HEK293 (cell line): ENCODE data around the gene MOB1A.
"Not testable (repeated sequence)": the region's sequence is repeated elsewhere in the genome, so short reads cannot be mapped to it uniquely, and the experiment has no call there.

ENCODE experiments used
- CTCF ChIA-PET: fragments of 350-600 bp; formaldehyde crosslinking; extraction: SDS; loops from one replicate; lab custom pipeline; 2021; ENCODE audit warnings: antibody characterized with exemption; lab: Yijun Ruan, JAX
- POLR2A ChIA-PET: fragments of 300-600 bp; formaldehyde crosslinking; extraction: SDS; loops from one replicate; lab custom pipeline; 2020; ENCODE audit warnings: antibody characterized with exemption, inconsistent platforms; lab: Yijun Ruan, JAX
- H3K27ac ChIP-seq: fragments of 200-500 bp; sonication (Bioruptor generic); 2 replicates; pipeline ENCODE4 v1.5.1; 2014; ENCODE audit warnings: low read depth, low read length, control low read depth, inconsistent platforms; ENCODE audit errors: extremely low read depth
- H3K36me3 ChIP-seq, 2 experiments: fragments of 200-500 bp in 1 of 2; sonication (Bioruptor generic) in 1 of 2; 1 replicate in 1 of 2; 2 replicates in 1 of 2; pipeline ENCODE4 v1.5.1; 2014 to 2017; ENCODE audit warnings: inconsistent platforms in 2 of 2, low read length in 2 of 2; ENCODE audit not compliant: control insufficient read depth in 2 of 2, insufficient read depth in 1 of 2
- H3K4me1 ChIP-seq: fragments of 200-500 bp; sonication (Bioruptor generic); 2 replicates; pipeline ENCODE4 v1.5.1; 2014; ENCODE audit warnings: mild to moderate bottlenecking, low read length, inconsistent platforms; ENCODE audit not compliant: control insufficient read depth, insufficient read depth
- H3K4me3 ChIP-seq: 2 replicates; pipeline ENCODE4 v1.5.1; 2011; ENCODE audit warnings: low read depth, mild to moderate bottlenecking, control low read depth, low read length, moderate library complexity
- H3K9me3 ChIP-seq: fragments of 200-500 bp; sonication (Bioruptor generic); 2 replicates; pipeline ENCODE4 v1.5.1; 2014; ENCODE audit warnings: low read depth, low read length, inconsistent platforms; ENCODE audit not compliant: control insufficient read depth, insufficient read depth
- MZF1 ChIP-seq: fragments of 450-650 bp; formaldehyde crosslinking; IDR thresholded peaks from 2 replicates; pipeline ENCODE4 v1.5.1; 2017; ENCODE audit warnings: missing biosample characterization, missing genetic modification characterization, borderline replicate concordance
- OVOL3 ChIP-seq: fragments of 450-650 bp; formaldehyde crosslinking; IDR thresholded peaks from 2 replicates; pipeline ENCODE4 v1.5.1; 2016; ENCODE audit warnings: missing biosample characterization, missing genetic modification characterization
- SCRT2 ChIP-seq: fragments of 450-650 bp; formaldehyde crosslinking; IDR thresholded peaks from 2 replicates; pipeline ENCODE4 v1.5.1; 2016; ENCODE audit warnings: missing biosample characterization, missing genetic modification characterization
- SP7 ChIP-seq: fragments of 450-650 bp; formaldehyde crosslinking; IDR thresholded peaks from 2 replicates; pipeline ENCODE4 v1.5.1; 2016; ENCODE audit warnings: missing biosample characterization, missing genetic modification characterization
- TRIM28 ChIP-seq: IDR thresholded peaks from 2 replicates; pipeline ENCODE4 v1.6.1; 2011; ENCODE audit warnings: low read length, control low read depth, borderline replicate concordance
- ZBTB21 ChIP-seq: fragments of 450-650 bp; formaldehyde crosslinking; IDR thresholded peaks from 2 replicates; pipeline ENCODE4 v1.5.1; 2017; ENCODE audit warnings: missing biosample characterization, missing genetic modification characterization
- ZBTB48 ChIP-seq: fragments of 450-650 bp; formaldehyde crosslinking; IDR thresholded peaks from 2 replicates; pipeline ENCODE4 v1.5.1; 2016; ENCODE audit warnings: missing biosample characterization, missing genetic modification characterization
- ZIC2 ChIP-seq: fragments of 450-650 bp; formaldehyde crosslinking; IDR thresholded peaks from 2 replicates; pipeline ENCODE4 v1.5.1; 2016; ENCODE audit warnings: missing biosample characterization, missing genetic modification characterization
- ZNF121 ChIP-seq: fragments of 450-650 bp; formaldehyde crosslinking; IDR thresholded peaks from 2 replicates; pipeline ENCODE4 v1.5.1; 2016; ENCODE audit warnings: missing biosample characterization, missing genetic modification characterization
- ZNF26 ChIP-seq: fragments of 450-650 bp; formaldehyde crosslinking; IDR thresholded peaks from 2 replicates; pipeline ENCODE4 v1.5.1; 2016; ENCODE audit warnings: missing biosample characterization, missing genetic modification characterization
- ZNF362 ChIP-seq: fragments of 450-650 bp; formaldehyde crosslinking; IDR thresholded peaks from 2 replicates; pipeline ENCODE4 v1.5.1; 2016; ENCODE audit warnings: missing biosample characterization, missing genetic modification characterization
- ZNF426 ChIP-seq: fragments of 450-650 bp; formaldehyde crosslinking; IDR thresholded peaks from 2 replicates; pipeline ENCODE4 v1.5.1; 2017; ENCODE audit warnings: missing biosample characterization, missing genetic modification characterization, mild to moderate bottlenecking, inconsistent platforms, moderate library complexity
- ZNF629 ChIP-seq: fragments of 450-650 bp; formaldehyde crosslinking; IDR thresholded peaks from 2 replicates; pipeline ENCODE4 v1.5.1; 2017; ENCODE audit warnings: missing biosample characterization, missing genetic modification characterization

Gene MOB1A

GRCh38 chr2:74216642-74217041, 38.0 kb upstream of the MOB1A start:
- Histone ChIP-seq H3K36me3 (peaks cover 32 to 71% of the 10 kb centered on the region in 2 experiments), H3K27ac (no peak overlapping the region), H3K4me1 (no peaks in the 10 kb centered on the region), H3K9me3 (no peaks in the 10 kb centered on the region), H3K4me3 (no peak overlapping the region)
- TF ChIP-seq ZNF26 (tag by site-specific recombination), result no peak
- 0 out of 2 replicates have a peak, but pooled peaks have one; percentile 38 for TF ChIP-seq ZNF121 (tag by site-specific recombination)
- TF ChIP-seq, all 188 proteins: peak for 1
- ChIA-PET CTCF (interaction anchor here (1.2 to 1.9 kb wide), 2 partner anchors 33 to 182 kb away, joined by 4 to 9 read pairs; no protein-coding TSS in a partner anchor), POLR2A (interaction anchor here (1.2 to 1.6 kb wide), 2 partner anchors 11 to 96 kb away, joined by 3 read pairs; no protein-coding TSS in a partner anchor)

DNA sequence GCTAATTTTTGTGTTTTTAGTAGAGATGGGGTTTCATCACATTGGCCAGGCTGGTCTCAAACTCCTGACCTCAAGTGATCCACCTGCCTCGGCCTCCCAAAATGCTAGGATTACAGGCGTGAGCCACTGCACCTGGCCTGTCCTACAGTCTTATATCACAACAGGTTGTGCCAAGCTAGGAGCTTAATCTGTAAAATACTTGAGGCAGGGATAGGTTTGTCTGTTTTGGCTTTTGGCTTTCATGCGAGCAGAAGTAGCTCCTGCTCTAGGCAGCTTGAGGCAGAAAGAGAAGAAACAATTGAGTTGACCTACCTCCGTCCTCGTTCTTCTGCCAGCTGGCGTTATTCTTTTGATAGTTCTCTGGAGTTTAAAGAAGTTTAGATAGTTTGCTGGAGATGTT, 37.1 kb upstream of the MOB1A start:
- H3K9me3 ChIP-seq, H3K27ac ChIP-seq, H3K4me3 ChIP-seq, H3K4me1 ChIP-seq: not testable (repeated sequence)
- CTCF ChIA-PET, result interaction anchor here (1.0 to 1.9 kb wide), 2 partner anchors 34 to 119 kb away, joined by 3 to 9 read pairs; no protein-coding TSS in a partner anchor
- peaks cover 39 to 79% of the 10 kb centered on the region in 2 experiments for H3K36me3 ChIP-seq
- POLR2A ChIA-PET, result interaction anchor here (0.8 to 1.6 kb wide), 3 partner anchors 11 to 95 kb away, joined by 3 read pairs; no protein-coding TSS in a partner anchor

DNA sequence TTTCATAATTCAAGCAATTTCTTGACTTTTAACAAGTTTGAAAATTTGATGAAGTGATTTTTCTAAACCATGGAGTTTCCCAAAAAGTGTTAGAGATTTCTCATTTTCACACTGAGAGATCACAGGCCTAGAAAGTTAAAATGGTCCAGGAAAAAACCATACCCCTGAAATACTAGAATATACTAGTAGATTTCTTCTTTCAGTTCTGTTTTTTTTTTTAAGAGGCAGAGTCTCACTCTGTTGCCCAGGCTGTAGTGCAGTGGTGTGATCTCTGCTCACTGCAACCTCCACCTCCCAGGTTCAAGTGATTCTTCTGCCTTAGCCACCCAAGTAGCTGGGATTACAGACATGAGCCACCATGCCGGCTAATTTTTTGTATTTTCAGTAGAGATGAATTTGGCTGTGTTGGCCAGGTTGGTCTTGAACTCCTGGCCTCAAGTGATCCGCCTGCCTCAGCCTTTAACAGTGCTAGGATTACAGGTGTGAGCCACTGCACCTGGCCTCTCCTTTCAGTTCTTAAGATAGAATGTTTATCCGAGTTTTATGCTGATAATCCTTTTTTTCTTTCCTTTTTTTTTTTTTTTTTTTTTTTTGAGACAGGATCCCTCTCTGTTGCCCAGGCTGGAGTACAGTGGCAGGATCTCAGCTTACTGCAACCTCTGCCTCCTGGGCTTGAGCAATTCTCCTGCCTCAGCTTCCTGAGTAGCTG, 34.2 kb upstream of the MOB1A start:
- CTCF ChIA-PET, result no interaction called here
- POLR2A ChIA-PET, result interaction anchor here (0.6 kb wide), 1 partner anchor 9 kb away, joined by 18 read pairs; no protein-coding TSS in a partner anchor
- Histone ChIP-seq H3K9me3 (no peaks in the 10 kb centered on the region), H3K4me1 (no peaks in the 10 kb centered on the region), H3K36me3 (peaks cover 62 to 90% of the 10 kb centered on the region in 2 experiments), H3K27ac (no peak overlapping the region), H3K4me3 (no peak overlapping the region)
- TF ChIP-seq ZNF362 (tag by site-specific recombination) (peak; percentile 52; the same call in 1 of the 2 replicates), OVOL3 (tag by site-specific recombination) (no peak)

DNA sequence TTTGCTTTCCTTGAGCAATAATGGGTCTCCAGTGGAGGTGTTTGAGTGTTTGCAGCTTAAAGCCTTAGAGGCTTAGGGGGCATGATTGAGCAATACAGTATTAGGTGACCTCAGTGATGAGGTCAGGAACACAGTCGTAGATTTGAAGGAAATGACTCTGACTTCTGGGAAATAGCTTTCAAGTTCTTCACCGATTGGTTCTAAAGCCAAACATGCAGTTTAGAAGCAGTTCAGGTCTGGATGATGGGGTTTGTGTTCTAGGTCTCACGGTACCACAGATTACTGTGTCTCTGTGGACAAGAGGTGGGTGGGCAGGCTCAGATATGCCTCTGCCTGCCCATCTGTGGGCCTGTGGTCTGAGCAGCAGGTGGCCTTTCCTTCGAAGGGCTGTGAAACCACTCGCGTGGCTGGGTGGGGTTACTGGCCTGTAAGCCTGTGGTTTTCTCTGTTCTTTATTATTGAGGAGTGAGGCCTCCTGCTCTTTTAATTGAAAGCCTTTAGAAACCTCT, 27.6 kb upstream of the MOB1A start:
- Histone ChIP-seq H3K4me1 (peaks cover 16% of the 10 kb centered on the region), H3K27ac (no peak overlapping the region), H3K9me3 (no peaks in the 10 kb centered on the region), H3K36me3 (peaks cover 40 to 42% of the 10 kb centered on the region in 2 experiments), H3K4me3 (no peak overlapping the region)
- ChIA-PET POLR2A (no interaction called here), CTCF (interaction anchor here (0.6 to 0.7 kb wide), 2 partner anchors 39 to 297 kb away, joined by 3 to 4 read pairs; no protein-coding TSS in a partner anchor)
- no peak for TF ChIP-seq MZF1
- TF ChIP-seq ZIC2, result peak; percentile 40
- 0 out of 2 replicates have a peak, but pooled peaks have one; percentile 12 for TF ChIP-seq SP7 (tag by site-specific recombination)
- peak; percentile 71 for TF ChIP-seq SCRT2 (tag by site-specific recombination)
- TF ChIP-seq ZNF426 (tag by site-specific recombination), result no peak
- TF ChIP-seq ZNF629 (tag by site-specific recombination), result peak; percentile 94
- TF ChIP-seq ZBTB48 (tag by site-specific recombination), result no peak
- 0 out of 2 replicates have a peak, but pooled peaks have one; percentile 31 for TF ChIP-seq TRIM28
- TF ChIP-seq ZBTB21 (tag by site-specific recombination), result peak; percentile 85
